AG09319 (cell line): Measurements from ENCODE around the gene NXT1.

Experiments
- DNase-seq: peaks from one replicate; pipeline ENCODE4 v3.0.0-alpha.2; 2010; ENCODE audit warnings: low read depth; ENCODE audit errors: extremely low read depth
- TF ChIP-seq, protein P1 (sequence below): IDR thresholded peaks from 2 replicates; pipeline ENCODE4 v1.5.1; 2011; ENCODE audit warnings: low read depth, mild to moderate bottlenecking, inconsistent platforms, low read length, moderate library complexity

Gene NXT1

DNA sequence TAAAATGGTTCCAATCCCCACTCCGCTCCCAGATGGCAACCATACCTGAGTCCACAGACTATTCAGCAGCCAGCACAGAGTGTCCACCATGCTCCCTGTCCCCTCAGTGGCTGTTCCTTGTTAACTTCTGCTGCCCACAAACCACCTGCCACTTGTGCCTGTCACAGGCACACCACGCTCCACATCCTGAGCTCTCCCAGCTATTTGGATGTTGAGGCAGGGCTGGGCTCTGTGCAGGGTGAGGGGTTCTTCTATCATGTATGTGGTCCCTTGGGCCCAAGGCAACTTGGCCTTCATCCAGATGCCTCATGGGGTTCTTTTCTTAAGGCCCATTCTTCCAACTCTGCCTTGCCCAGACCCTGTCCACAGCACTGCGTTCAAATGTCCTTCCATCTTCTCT, 34.0 kb upstream of the NXT1 start:
- TF ChIP-seq, protein P1, sequence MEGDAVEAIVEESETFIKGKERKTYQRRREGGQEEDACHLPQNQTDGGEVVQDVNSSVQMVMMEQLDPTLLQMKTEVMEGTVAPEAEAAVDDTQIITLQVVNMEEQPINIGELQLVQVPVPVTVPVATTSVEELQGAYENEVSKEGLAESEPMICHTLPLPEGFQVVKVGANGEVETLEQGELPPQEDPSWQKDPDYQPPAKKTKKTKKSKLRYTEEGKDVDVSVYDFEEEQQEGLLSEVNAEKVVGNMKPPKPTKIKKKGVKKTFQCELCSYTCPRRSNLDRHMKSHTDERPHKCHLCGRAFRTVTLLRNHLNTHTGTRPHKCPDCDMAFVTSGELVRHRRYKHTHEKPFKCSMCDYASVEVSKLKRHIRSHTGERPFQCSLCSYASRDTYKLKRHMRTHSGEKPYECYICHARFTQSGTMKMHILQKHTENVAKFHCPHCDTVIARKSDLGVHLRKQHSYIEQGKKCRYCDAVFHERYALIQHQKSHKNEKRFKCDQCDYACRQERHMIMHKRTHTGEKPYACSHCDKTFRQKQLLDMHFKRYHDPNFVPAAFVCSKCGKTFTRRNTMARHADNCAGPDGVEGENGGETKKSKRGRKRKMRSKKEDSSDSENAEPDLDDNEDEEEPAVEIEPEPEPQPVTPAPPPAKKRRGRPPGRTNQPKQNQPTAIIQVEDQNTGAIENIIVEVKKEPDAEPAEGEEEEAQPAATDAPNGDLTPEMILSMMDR, result no peak
- no peak for DNase-seq

DNA sequence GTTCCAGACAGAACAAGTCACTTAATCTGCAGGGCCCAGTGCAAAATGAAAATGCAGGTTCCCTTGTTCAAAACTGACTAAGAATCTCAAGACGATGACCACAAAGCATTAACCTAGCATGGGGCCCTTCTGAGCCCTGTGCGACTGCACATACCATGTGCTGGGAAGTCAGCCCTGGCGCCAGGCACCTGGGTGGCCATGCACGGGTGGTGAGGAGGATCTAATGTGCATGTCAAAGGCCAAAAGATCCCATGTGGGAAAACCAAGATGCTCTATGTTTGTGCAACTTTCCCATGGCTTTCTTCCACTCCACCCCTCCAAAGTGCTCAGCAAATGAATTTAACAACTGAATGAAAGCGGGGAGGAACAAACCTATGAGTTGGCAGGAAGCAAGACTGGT, 33.5 kb upstream of the NXT1 start:
- DNase-seq, result no peak
- TF ChIP-seq, protein P1, result no peak

DNA sequence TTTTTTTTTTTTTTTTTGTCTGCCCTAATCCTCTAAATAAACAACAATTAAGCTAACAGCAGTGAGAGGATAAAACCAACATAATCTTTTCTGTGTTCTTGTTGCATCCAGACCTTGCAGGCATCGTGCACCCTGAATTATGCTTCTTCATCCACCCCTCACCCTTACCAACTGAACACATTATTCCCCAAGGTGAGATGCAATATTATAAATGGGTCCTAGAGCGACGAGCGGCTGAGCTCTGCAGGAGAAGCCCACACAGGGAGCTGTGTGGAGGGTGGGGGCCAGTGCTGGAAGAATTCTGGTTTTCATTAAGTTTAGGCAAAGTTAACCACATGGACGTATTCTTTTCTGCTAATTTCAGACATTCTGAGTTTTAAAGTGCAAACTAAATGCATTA, 32.2 kb upstream of the NXT1 start:
- DNase-seq, result no peak
- TF ChIP-seq, protein P1, result no peak

DNA sequence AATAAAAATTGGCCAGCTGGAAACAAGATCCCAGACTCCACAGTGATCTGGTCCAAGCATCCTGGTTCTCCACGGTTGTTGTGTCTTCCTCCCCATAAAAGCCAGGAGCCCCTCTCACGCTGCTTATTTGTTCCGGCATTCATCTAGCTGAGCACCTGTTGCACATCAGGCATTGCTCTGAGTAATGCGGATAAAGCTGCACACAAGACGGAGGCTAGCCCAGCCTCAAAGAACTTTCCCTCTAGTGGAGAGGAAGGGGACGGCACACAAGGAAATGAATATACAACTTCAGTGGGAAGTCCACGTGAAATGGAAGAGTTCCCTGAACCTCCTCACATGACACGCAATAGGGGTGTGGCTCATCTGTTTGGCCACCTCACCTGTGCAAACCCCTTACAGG, 30.3 kb upstream of the NXT1 start:
- TF ChIP-seq, protein P1, result peak; percentile 26
- no peak for DNase-seq

DNA sequence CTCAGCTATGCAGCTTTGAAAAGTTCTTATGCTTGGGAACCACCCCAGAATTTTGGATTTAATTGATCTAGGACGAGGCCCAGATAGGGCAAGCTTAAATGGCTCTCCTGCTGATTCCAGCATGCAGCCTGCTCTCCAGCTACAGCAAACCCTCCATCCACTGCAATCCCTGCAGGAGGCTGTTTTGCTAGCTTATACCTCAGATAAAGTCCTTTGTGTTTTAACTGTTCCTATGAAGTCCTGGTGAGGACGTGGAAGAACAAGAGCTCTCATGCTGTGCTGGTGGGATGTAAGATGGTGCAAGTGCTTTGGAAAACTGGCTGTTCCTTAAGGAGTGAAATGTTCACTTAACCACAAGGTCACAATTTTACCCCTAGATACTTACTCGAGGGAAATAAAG, 25.5 kb upstream of the NXT1 start:
- DNase-seq, result no peak
- TF ChIP-seq, protein P1, result no peak

DNA sequence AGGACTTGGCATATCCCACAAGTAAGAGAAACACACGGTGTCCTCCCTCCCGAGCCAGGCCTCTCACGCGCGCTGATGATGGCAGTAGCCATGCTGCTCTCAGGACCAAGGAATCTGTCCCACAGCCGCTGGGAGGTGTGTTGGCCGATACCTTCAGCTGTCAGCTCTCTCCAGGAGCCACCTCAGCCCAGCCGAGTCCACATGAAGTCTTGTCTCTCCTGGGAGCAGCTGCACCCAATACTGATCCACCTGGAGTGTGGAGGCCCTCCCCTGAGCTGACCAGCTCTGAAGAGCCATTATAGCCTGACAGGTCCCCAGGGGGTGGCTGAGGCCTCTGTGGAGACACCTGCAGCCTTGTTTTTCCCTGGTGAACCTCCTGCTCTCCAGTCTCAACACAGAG, 23.8 kb upstream of the NXT1 start:
- TF ChIP-seq, protein P1, result no peak
- no peak for DNase-seq

DNA sequence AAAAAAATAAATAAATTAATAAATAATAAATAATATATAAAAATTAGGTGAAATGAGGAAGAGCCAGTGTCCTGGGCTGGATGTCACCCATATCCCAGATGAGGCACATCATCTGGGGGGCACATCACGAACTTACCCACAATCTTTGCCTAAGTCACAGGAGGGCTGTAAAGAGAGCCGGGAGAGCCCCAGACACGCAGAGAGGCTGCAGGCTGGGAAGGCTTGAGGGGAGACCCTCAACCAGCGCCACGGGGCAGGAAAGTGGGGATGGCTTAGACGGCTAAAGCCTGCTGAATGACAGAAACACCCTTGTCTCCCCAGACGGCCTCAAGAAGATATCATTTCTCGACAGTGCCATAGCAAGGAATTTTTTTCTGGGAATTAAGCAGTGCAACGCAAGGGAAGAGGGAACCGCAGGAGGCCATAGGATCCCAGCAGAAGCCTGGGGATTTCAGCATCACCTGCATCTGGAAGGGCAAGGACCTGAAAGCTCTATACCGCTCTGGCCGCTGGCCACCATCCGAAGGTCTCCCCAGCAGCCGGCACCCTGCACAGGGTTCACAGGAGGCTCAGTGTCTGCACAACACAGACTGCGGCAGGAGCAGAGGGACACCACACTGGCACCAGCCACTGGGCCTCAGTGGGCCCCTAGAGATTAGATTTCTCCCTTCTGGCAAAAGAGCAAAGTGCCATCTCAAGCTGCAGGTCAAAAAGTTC, 22.8 kb upstream of the NXT1 start:
- TF ChIP-seq, protein P1, result no peak

More for the DNA sequence above, 22.8 kb upstream of the NXT1 start:
- no peak for DNase-seq
